ENCODE measurements around the gene SRPRB.

Gene SRPRB

GRCh38 chr3:133825969-133826727 is 20.5 kb downstream of the SRPRB start:
- FAIRE-seq (no peak), DNase-seq (ENCODE audit: low spot score) (no peak)

- DNase-seq (ENCODE audit: low spot score) (no peak), FAIRE-seq (no peak)
These were observed 21.5 kb downstream of the SRPRB start for GRCh38 chr3:133827136-133827535.

- FAIRE-seq (no peak), DNase-seq (ENCODE audit: low spot score) (no peak)
These were observed 22.1 kb downstream of the SRPRB start for GRCh38 chr3:133827684-133828083.

- no peak for FAIRE-seq
- DNase-seq (ENCODE audit: low spot score), result no peak
These were observed 23.1 kb downstream of the SRPRB start for GRCh38 chr3:133828576-133829309.

DNA sequence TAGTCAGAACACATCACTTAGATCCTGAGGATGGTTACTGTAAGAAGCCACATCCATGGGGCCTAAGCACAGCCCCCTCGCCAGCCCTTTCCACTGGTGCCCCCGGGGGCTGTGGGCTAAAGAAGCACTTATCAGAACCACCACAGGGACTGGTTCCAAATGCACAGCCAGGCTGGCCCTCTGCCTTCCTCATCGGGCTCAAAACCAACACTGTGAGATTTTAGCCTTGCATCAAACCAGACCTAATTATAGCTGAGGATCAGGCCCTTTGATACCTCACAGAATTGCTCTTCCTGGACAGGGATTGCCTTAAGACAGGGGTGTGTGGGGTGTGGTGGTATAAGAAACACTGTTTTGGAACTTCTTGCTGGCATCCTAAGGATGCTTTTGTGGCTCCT is 23.7 kb downstream of the SRPRB start:
- FAIRE-seq (no peak), DNase-seq (ENCODE audit: low spot score) (no peak)

- FAIRE-seq, result no peak
- DNase-seq (ENCODE audit: low spot score), result no peak
These were observed 24.5 kb downstream of the SRPRB start for GRCh38 chr3:133830071-133830470.

DNA sequence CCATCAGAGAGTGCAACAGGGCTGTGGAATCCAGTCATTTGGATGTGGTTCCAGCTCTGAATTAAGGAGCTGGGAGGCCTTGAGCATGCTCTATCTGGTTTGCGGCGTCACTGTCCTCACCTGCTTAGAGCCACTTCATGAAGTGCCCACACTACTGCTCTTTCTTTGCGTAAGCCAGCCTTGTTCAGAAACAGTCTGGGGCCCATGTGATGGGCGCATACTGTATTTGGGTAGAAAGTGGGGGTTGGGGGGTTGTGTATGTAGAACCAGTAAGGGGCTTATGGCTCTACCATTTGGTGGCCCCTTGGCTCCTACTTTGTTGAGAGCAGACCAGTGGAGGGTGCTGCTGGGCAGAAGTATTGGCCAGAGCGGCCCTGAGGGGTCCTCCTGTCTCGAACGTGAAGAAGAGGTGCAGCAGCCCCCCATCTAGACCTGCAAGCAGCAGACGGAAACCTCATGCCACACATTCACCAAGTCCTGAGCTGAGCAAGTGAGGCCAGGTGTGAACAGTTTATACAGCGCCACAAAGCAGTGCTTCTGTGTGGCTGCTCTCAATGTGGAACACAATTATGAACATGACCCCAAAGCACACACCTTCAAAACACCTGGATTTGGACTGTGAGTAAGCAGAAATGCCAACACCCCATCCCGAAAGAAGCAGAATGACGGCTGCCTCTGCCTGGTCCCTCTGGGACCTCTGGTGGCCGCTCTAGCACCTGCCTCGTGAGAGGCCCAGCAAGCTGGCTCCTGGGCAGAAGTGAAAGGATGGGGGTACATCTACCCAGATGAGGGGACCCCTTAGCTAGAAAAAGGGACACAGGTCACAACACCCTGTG is 26.6 kb downstream of the SRPRB start:
- DNase-seq (ENCODE audit: low spot score) (no peak), FAIRE-seq (no peak)

GRCh38 chr3:133832802-133833144 is 27.2 kb downstream of the SRPRB start:
- DNase-seq (ENCODE audit: low spot score), result no peak
- no peak for FAIRE-seq

DNA sequence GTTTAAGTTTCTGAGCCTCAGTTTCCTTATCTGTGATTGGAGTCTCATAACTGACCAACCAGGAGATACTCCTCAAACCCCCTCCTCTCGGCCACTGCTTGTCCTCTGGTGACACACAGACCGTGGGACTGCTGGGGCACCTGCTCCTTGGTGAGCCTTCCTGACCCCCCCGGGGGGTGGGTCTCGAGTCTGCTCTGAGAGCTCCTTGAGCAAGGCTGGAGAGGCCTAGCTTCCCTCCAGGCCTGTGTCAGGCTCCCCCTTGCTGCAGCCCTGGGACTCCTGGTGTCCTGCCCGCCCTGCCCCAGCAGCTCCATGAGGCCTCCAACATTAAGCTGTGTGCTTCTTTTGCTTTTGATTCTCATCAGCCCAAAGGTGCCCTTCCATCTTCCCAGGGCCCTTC is 27.7 kb downstream of the SRPRB start:
- FAIRE-seq, result no peak

GRCh38 chr3:133833880-133834620 is 28.4 kb downstream of the SRPRB start:
- FAIRE-seq (no peak), DNase-seq (ENCODE audit: low spot score) (no peak)

More for the DNA sequence above, 27.7 kb downstream of the SRPRB start:
- DNase-seq (ENCODE audit: low spot score), result no peak

GRCh38 chr3:133834621-133835417 is 29.2 kb downstream of the SRPRB start:
- FAIRE-seq, result no peak
- no peak for DNase-seq (ENCODE audit: low spot score)

DNA sequence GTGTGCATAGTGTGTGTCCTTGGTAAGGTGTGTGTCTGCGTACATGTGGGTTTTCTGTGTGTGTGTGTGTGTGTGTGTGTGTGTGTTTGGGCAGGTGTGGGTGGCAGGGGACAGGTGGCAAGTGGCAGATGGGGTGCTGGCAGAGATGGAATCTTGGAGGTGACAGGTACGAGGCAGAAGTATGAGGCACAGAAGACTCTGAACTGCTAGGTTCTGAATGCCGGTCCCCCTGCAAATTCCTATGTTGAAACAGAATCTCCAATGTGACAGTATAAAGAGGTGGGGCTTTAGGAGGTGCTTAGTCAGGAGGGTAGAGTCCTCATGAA is 29.8 kb downstream of the SRPRB start:
- DNase-seq (ENCODE audit: low spot score), result no peak
- peak; percentile 87 for FAIRE-seq

DNA sequence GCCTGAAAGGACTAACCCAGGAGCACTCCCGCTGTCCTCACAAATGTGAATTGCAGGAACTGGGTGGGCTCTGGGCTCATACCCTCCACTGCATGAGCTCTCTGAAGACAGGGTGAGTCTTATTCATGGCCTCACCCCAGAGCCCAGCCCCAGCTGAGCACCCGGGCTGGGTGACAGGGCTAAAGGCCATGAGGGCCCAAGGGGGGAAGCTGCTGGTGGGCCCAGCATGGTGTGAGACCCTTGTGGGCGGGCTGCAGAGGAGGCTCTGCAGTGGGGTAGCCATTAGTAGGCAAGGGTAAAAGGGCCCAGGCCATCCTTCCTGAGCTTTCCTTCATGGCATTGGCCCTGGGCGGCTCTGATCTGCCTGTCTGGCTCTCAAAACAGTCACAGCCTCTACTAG is 30.3 kb downstream of the SRPRB start:
- FAIRE-seq (no peak), DNase-seq (ENCODE audit: low spot score) (no peak)

DNA sequence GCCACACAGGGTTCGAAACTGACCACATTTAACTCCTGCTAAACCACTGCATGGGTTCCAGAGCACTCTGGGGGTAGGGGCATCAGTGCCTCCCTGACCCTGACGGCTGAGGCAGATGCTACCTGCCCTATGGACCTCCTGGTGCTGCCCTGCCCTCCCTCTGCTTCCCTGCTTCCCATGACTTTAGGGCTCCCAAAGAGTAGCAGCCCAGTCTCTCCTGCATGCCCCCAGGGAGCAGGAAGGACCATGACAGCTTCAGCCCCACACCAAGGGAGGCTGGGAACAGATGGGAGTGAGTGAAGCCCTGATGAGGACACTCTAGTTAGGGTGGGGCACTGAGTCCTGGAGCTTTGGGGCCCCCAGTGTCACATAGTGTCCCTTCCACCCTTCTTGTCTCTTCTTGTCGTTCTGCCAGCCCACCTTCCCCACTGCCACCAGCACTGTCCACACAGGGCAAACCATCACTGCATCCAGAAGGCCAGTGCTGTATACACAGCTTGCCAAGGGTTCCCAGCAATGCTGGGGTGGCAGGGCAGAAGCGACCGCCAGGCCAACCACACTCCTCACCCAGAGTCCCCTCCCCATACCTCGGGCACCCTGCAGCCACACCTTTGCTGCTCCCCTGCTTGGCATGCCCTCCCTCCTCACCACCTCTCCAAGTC is 31.0 kb downstream of the SRPRB start:
- FAIRE-seq (no peak), DNase-seq (ENCODE audit: low spot score) (no peak)

- DNase-seq (ENCODE audit: low spot score) (no peak), FAIRE-seq (no peak)
These were observed 32.1 kb downstream of the SRPRB start for GRCh38 chr3:133837487-133838295.

DNA sequence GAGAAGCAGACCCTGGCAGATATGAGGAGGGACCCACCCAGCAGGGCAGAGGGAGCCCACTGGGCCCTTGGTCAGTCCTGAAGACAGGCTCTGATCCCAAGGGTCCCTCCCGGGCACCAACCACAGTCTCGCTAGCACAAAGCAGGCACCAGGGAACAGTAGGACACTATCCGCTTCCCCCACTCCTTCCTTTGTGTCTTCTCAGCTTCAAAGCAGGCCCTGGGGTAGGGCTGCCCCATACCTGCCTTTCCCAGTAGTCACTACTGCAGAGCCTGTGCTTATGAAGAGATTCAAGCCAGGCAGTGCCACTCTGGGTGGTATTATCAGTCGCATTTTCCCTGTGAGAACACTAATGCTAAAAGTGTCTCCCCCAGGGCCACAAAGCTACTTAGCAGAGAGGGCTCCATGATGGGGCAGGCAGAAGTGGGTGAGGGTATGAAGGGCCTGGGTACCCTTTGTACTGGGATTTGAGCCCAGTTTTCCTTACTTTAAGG is 32.7 kb downstream of the SRPRB start:
- DNase-seq (ENCODE audit: low spot score), result no peak
- no peak for FAIRE-seq

DNA sequence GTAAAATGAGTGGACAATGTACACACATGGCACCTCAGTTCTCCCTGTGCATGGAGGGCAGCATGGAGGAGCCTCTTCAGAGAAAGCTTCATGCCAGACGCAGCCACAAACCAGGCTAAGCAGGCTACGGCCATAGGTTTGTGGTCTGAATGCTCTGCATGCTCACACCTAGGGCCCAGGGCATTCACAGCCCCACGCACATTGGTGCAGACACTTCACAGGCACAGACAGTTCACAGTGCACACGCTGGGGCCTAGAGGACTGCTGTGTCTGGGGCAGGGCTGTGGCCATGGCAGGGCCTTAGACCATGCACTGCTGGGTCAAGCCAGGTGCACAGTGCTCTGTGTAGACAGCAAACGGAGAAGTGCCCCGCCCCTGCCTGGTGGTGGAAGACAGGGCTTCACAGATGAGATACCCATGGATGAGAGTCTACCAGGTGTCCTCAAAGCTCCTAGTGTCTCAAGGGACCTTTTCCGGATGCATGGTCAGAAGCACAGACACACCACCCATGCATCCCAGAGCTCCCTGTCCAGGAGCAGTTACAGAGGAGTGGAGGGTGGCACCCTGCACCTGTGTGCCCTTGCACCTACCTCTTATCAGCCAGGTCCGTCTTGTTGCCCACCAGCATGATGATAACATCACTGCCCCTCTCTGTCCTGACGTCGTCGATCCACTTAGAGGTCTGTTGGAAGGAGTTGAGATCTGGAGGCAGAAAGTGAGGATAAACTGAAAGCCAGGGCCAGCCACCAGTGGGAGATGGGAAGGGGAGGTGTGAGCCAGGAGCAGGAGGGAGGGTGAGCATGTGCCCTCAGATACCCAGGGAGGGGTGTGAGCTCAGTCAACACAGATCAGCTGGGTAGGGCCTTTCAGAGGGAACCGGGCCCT is 33.5 kb downstream of the SRPRB start:
- no peak for DNase-seq (ENCODE audit: low spot score)
- FAIRE-seq, result no peak

DNA sequence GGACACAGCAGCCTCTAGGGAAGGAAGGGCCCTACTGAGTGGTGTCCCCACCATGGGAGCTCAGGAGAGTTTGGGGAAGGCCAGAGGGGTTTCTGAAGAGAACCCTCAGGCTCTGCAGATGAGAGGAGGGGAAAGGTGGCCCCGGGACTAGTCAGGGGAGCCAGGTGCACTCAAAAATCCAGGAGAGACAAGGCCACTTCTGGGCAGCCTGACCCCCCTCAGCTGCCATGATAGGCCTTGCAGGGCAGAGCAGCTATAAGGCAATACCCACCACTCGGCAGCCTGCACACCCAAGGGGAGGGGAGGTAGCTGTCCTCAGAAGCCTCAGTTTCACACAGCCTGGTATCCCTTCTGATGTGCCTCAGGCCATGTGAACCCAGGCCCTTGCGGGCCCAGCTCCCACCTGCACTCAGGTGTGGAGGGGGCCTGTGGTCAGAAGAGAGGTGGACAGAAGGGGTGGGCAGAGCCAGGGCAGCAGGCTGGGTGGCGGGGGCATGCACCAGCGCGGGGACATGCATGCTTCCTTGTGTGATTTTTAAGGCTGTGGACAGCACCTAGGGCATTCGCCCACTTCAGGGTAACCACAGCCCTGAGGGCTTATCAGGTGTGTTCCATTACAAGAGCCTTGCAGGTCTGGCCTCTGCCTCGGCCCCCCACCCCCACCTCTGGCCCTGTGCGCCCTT is 34.6 kb downstream of the SRPRB start:
- FAIRE-seq, result no peak
- DNase-seq (ENCODE audit: low spot score), result no peak
